NOMO-1 treated with DMSO at 0.1 percent for 48 hours (cell line): ENCODE data around the gene SCML2.
A peak's percentile ranks its signal among the peaks of the same experiment; 100 is the strongest.
"Not testable (repeated sequence)": the region's sequence is repeated elsewhere in the genome, so short reads cannot be mapped to it uniquely, and the experiment has no call there.

Source experiments
- DNase-seq: peaks from one replicate; lab custom pipeline; 2025; ENCODE audit not compliant: unreplicated experiment; lab: John Stamatoyannopoulos, UW

The SCML2 gene

DNA sequence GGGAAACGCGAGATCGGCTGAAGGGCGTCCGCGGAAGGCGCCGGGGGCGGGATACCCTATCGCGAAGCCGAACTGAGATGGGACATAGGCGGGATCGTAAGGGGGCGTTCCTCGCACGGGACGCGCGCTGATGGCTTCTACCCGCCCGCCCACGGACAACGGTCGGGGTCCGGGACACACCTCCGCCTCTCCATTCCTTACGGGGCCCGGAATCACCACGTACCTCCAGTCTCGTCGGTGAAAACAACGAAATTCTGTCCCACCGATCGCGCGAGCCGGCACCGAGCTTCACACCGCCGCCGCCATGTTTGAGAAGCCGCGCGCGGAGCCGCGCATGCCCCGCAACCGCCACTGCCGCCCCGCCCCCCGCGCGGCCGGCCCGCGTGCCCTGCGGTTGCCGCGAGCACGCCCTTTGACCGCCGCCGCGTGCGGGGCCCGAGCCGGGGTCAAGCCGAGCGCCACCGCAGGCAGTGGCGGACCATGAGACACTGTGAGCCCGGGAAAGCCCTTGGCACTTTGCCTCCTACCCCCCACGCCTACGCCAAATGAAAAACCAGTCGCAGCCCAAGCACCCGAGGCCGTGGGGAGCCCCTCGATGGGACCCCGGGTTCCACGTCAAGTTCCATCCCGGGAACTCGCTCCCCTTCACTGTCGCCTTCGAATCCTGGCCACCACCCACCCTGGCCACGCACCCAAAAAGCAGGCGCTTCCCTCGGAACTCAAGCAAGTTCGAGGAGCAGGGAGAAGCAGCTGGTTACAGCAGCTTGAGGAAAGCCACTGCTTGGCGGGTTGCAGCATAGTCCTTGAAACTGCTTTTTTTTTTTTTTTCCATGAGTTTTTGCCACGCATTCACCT lies at the start of gene SCML2:
SCML2 (minus strand) TSS at position 320 of the 855 bp plus-strand sequence. CDS start 20,617 bp downstream, outside the sequence.
- no peak for DNase-seq

DNA sequence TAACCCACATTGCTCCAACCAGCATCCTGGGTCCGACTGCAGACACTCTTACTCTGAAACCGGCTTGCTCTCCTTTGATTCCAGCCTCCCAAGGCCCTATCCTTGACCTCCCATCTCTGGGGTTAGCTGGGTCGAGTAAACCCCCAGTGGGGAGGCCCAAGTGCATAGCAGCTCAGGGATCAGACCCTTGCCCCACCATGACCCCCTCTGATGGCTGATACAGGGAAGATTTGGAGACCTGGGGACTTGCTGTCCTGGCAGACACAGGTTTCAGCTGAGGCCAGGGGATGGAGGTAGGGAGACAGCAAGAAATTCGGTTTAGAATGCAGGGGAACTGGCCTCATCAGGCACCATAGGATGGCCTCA lies 47.3 kb upstream of the SCML2 start:
- DNase-seq: no peak

DNA sequence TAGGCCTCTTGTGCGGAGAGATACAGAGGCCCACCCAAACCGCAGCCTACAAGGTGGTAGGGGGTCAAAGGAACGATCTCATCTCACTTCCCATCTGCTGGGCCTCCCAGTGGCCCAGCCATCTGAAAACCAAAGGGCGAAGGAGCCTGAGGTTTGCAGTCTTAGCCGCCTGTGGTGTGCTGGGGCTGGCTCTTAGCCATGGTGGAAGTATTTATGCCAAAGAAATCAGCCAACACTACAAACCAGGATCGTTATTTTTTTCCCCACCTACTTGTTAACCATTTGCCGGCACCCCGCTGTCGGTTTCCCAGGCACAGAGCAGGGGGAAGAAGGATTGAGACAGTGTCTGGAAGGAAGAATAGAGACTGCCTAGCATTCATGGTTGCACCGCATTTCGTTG lies 40.0 kb upstream of the SCML2 start:
- DNase-seq: no peak

DNA sequence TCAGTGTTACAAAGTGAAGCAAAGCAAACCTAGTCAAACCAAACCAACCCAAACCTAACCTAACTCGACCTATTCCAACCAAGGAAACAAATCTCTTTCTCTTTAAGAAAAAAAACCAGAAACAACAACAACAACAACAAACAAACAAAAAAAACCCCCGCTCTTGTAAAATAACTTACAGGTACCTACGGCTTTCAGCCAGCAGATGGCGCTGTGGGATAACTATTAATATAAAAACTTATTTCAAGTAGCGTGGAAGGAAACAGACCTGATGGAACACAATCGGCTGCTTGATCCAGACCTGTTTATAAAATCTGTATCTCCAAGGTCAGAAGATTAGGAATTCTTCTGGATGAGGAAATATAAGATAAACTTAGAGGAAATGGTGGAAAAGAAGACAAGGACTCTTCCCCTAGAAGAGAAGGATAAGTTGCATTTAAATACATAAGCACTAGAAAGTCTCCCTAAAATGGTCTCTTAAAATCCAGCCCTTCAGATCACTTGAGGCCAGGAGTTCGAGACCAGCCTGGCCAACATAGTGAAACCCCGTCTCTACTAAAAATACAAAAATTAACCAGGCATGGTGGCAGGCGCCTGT lies 36.6 kb upstream of the SCML2 start:
- DNase-seq: peak; percentile 73

DNA sequence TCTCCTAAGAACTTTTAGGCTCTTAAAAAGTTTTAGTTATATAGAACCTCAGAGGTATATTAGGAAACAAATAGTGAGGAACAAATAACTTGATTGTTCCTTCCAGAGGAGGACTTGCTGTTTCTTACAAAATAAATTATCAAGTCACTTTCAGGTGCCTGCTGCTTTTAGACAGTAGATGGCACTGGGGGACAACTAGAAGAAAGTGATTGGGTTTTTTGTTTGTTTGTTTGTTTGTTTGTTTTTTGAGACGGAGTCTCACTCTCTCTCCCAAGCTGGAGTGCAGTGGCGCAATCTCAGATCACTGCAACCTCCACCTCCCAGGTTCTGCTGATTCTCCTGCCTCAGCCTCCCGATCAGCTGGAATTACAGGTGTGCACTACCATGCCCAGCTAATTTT lies 35.5 kb upstream of the SCML2 start:
- peak; percentile 11 for DNase-seq

DNA sequence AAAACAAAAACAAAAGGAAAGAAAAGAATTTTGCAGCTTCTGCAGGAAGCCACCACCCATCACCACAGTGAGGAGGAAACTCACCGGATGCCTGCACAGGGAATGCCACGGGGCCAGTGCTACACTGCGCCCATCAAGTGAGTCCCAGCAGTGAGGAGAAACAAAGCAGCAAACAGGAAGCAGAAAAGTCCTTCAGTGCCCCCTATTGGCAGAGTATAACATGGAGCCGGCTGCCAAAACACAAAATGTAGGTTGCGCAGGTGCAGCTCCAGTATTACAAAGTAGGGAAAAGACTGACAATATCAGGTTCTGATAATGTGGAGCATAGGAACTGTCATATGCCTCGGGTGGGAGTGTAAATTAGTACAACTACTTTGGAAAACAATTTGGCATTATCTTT lies 23.3 kb upstream of the SCML2 start:
- peak; percentile 14 for DNase-seq

DNA sequence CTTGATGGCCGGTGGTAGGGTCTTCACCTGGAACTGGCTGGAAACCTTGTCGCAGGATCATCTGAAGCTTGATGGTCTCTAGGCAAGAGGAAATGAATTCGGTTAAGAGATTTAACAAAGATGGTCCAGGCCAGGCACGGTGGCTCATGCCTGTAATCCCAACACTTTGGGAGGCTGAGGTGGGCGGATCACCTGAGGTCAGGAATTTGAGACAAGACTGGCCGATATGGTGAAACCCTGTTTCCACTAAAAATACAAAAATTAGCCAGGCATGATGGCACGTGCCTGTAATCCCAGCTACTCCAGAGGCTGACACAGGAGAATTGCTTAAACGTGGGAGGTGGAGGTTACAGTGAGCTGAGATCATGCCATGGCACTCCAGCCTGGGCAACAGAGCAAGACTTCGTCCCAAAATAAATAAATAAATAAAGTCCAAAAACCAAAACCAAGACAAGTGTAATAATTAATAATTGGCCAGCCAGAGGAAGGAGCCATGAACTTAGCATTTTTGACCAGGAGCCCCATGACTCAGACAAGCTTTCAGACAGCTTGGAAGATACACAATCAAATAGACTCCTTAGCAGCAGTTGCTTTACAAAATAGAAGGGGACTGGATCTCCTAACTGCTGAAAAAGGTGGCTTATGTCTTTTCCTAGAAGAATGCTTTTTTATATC lies 20.8 kb upstream of the SCML2 start:
- not testable (repeated sequence) for DNase-seq

DNA sequence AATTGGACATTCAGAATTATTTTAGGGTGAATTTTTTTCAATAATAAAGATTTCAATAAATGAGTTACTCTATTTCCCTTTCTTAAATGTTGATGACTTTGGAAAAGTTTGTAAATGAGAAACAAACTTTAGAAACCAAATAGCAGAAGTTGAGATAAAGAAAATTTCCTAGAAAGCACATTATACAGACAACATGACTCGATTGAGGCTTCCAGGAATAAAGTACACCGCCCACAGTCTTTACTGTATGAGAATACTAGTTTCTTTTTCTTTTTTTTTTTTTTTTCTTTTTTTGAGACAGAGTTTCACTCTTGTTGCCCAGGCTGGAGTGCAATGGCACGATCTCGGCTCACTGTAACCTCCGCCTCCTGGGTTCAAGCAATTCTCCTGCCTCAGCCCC lies 14.6 kb upstream of the SCML2 start:
- DNase-seq: not testable (repeated sequence)

DNA sequence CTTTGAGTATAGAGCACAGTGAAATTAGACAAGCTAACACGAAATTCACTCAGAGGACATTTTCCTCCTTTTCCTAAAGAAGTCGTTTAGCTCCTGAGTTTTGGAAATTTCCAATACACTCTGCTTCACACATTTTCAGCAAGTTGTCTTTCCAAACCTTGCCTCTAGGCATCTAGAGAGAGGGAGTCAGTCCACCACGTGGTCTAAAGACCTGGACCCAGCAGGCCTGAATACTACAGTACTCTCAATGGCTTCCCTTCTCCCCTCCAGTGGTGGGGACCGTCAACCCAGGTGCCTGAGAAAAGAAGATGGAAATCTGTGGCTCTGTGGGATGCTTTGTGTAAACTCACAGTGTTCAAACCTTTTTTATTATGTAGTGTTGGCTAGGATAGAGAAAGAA lies 13.9 kb upstream of the SCML2 start:
- DNase-seq: no peak

DNA sequence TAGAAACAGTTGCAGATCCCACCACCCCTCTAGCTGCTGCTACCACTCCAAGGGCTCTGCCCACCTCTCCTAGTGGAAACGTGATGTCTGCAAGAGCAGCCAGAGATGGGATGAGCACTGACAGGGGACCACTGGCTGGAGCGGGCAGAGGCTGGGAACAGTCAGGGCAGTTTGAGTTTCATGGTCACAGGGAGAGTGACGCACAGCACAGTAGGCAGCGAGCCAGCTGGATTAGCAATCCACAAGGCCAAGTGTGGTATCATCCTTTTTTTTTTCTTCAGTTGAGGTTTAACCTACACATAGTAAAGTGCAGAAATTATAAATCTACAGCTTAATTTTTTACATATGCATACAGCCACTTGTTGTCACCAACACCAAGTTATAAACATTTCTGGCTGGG lies 6.4 kb upstream of the SCML2 start:
- DNase-seq: no peak

DNA sequence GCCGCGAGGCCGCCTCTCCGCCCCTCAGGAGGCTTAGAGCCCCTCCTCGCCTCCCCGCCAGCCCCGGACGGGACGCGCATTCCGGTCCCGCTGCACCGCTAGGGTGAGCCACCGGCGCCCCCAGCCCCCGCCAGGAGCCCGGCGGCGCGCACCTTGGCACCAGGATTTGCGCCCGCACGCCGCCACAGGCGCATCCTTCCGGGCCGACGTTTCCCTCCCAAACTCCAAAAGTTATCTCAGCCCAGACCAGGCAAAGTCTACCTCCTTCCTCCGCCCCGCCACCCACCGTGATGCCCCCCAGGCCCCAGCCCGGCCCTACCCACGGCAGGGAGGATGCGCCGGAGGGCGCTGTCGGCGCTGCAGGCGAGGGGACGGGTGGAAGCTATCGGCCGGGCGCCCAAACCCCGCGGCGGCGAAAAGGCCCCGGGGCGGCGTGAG lies 538 bp downstream of the SCML2 start:
- no peak for DNase-seq

DNA sequence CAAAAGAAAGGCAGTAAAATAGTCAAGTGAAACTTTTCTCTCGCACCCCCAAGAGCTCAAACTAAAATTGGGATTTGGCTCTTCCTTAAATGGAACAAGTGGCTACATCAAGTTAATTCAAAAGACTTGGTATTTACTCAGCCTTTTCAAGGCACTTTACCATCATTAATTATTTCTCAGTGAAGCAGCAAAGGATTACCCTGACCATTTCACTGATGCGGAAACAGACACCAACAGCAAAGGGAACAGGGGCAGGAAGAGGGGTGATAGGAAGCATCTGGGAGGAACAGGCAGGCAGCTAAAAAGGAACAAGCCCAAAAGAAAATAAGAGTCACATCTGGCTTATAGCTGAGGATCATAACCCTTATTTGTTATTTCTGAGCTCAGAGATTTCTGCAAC lies 2.7 kb downstream of the SCML2 start:
- DNase-seq: no peak

DNA sequence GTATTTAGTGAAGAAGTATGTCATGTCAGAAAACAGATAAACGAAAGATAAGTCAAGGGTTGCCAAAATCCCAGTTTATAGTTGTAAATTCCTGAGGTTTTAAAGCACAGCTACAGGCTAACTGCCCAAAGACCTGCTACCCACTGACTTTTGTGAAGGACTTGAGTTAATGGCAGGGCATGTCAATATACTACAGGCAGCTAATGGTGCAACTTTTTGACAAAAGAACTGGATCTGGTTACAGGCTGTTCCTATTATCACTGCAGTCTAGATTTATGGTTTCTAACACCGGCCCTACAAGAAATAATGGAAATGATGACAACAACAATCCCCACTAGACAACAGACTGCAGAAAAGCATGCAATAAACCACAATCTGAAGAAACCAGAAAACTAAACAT lies 6.4 kb downstream of the SCML2 start:
- DNase-seq: no peak

DNA sequence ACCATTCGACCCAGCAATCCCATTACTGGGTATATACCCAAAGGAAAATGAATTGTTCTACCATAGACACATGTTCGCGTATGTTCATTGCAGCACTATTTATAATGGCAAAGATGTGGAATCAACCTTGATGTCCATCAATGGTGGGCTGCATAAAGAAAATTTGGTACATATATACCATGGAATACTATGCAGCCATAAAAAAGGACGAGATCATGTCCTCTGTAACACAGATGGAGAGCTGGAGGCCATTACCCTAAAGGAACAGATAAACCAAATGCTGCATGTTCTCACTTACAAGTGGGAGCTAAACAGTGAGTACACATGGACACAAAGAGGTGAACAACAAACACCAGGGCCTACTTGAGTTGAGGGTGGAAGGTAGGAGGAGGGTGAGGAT lies 45.1 kb downstream of the SCML2 start:
- no peak for DNase-seq

DNA sequence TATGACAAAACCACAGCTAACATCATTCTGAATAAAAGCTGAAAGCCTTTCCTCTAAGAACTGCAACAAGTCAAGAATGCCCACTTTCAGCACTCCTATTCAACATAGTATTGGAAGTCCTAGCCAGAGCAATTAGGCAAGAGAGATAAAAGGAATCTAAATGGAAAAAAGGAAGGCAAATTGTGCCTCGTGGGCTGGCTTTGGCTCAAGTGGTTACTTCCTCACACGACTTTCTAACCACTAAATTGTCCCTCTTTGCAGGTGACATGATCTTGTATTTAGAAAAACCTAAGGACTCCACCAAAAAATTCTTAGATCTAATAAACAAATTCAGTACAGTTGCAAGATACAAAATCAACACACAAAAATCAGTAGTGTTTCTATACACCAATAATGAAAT lies 57.2 kb downstream of the SCML2 start:
- DNase-seq: no peak

DNA sequence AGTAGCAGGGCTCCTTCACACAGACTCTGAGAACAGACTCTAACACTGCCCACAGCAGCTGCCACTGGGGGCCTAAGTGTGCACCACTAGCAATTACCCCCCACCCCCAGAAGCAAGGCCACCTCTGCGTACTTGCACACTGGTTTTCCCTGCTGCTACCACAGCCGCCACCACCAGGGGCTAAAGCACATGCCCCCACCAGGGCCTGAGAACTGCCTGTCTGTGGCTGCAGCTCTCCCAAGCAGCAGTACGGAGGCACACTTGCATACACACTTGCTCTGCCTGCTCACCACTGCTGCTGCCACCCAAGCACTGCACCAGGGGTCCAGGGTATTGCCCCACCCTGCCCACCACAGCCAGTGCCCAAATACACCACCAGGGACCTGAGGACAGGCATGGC lies 59.6 kb downstream of the SCML2 start:
- no peak for DNase-seq

DNA sequence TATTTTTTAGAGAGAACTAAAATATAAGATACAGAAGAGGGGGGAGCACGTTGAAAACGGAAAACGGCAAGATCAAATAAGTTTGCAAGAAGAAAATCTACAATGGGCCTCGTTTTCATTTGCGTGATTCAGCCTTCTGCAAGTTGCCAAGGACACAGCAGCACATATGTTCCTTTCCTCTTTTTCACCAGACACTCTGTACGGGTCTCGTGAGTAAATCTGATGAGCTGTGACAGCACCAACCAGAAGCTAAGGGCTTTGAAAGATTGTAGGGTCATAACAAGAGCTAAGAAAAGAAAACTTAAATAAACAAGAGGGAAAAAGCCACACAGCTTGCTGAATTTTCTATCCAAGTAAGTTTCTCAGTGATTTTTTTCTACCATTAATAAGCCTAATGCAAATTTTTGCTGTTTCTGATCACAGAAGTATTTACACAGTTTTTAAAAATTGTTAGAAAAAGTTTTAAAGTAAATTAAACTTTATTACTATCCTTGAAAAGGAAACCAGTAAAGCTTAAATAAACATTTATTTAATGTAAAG lies 63.4 kb downstream of the SCML2 start:
- DNase-seq: no peak

DNA sequence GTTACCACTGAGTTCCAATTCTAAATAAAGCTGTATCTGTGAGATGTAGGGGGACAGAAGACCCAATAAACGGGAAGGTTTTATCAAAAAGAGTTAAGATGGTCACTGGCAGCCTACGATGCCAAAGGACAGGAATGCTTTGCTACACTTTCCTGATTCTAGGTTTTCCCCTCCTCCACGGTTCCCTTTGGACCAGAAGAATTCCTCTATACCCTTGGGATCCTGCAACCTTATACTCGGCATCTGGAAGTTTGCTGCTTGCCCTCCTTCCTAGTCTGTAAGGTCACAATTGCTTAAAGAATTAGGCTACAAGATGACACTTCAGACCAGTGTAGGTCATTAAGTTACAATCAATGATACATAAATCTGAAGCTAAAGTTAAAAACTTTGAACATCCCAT lies 64.3 kb downstream of the SCML2 start:
- DNase-seq: no peak

DNA sequence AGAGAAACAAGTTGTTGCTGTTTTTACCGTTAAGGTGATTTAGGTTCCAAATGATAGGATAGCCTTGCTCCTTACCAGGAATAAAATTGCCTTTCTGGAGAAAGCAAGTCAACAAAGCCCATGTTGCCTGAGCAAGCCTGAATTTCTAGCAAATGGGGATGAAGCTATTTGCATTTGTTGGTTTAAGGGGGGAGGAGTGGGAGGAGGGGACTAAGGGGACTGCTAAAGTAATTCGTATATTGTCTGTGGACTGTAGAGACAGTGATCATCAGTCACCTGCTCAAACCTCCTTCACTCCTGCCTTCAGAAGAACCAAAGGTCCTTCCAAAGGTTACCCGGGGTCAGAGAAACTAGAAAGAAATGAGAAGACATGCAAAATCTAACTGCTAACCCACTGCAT lies 65.8 kb downstream of the SCML2 start:
- DNase-seq: no peak

DNA sequence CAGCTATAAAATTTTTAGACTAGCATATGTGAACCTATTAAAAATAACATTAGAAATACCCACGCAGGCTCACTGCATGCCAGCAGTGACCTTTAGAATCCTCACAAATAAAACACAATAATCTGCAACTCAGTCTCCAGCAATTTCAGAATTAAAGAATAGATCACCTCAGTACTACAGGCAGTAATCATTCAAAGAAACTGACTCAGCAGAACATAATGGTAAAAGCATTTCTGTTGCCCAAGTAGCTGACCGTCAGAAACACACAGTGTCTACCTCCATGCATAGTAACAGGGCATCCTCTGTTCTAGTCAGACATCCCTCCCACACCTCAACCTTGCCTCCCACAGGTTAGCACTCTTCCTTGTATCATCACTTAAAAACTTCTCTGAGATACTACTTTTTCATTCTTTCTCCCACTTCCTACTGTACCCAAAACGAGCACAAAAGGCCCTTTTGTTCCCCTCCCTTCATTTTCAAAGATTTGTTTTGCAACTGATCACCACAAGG lies 68.1 kb downstream of the SCML2 start:
- no peak for DNase-seq

DNA sequence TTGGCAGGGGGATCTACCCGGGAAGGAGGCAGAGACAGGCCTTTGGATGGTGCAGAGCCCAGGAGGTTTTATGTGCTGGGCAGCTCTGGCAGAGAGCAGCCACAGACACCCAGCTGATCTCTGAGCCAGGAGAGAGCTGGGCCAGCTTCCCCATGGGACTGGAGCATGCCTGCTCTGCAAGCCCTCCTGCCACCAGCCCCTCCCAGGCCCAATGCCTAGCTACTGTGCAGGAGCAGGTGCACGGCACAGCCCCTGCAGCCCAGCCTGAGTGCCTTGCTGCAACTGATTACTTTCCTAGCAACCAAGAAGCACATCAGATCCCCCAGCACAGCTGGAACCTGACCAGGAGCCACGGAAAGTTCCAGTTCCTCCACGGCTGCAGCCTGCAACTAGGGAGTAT lies 76.0 kb downstream of the SCML2 start:
- DNase-seq: no peak

DNA sequence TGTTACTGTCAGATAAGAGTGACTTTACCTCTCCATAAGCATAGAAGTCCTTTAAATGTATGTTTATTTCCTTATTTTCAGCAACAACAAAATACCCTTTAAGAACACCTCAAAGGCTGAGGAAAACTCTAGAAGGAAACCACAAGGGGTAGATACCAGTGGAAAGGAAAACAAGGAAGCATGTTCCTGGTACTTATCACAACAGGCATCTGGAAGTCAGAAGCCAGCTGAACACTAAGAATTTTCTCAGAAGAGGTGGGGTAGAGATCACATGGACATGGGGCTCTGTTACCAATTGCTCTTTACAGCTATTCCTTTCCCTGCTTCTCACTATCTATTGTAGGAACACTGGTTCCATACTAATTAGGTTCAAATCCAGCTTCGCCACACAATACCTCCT lies 82.3 kb downstream of the SCML2 start:
- DNase-seq: no peak
